Trophoblast cell (in vitro differentiated cells and primary cell): ENCODE measurements around the gene FCGBP.
A peak's percentile ranks its signal among the peaks of the same experiment; 100 is the strongest.
"Not testable (repeated sequence)": the region's sequence is repeated elsewhere in the genome, so short reads cannot be mapped to it uniquely, and the experiment has no call there.

Source experiments
- DNase-seq, 2 donors: peaks; one replicate each; pipeline ENCODE4 v3.0.0-alpha.2; 2016
- H2AFZ ChIP-seq: 2 replicates; pipeline ENCODE4 v1.6.1; 2013; ENCODE audit warnings: low read length, moderate library complexity, mild to moderate bottlenecking; ENCODE audit not compliant: insufficient read depth, poor library complexity
- H2AK5ac ChIP-seq: 2 replicates; pipeline ENCODE4 v1.6.1; 2013; ENCODE audit warnings: mild to moderate bottlenecking, low read length
- H2BK120ac ChIP-seq: 2 replicates; pipeline ENCODE4 v1.6.1; 2013; ENCODE audit warnings: low read length, mild to moderate bottlenecking, moderate library complexity; ENCODE audit not compliant: insufficient read depth, poor library complexity
- H2BK12ac ChIP-seq: 2 replicates; pipeline ENCODE4 v1.6.1; 2013; ENCODE audit warnings: mild to moderate bottlenecking, low read length, moderate library complexity
- H2BK5ac ChIP-seq: 2 replicates; pipeline ENCODE4 v1.6.1; 2013; ENCODE audit warnings: low read length, low read depth, moderate library complexity, mild to moderate bottlenecking; ENCODE audit not compliant: poor library complexity
- H3K14ac ChIP-seq: 2 replicates; pipeline ENCODE4 v1.6.1; 2013; ENCODE audit warnings: mild to moderate bottlenecking, low read length
- H3K18ac ChIP-seq: 2 replicates; pipeline ENCODE4 v1.6.1; 2013; ENCODE audit warnings: mild to moderate bottlenecking, low read length
- H3K23ac ChIP-seq: 2 replicates; pipeline ENCODE4 v1.6.1; 2013; ENCODE audit warnings: low read length
- H3K27ac ChIP-seq: 2 replicates; pipeline ENCODE4 v1.5.1; 2013; ENCODE audit warnings: low read depth, mild to moderate bottlenecking, inconsistent platforms, low read length, moderate library complexity
- H3K27me3 ChIP-seq: 2 replicates; pipeline ENCODE4 v1.6.1; 2013; ENCODE audit warnings: inconsistent platforms, mild to moderate bottlenecking, low read length, moderate library complexity; ENCODE audit not compliant: insufficient read depth
- H3K36me3 ChIP-seq, 2 experiments: 1 replicate in 1 of 2; 2 replicates in 1 of 2; pipeline ENCODE4 v1.6.1; 2013; ENCODE audit warnings: low read length in 2 of 2, mild to moderate bottlenecking in 2 of 2, moderate library complexity in 1 of 2; ENCODE audit not compliant: insufficient read depth in 2 of 2, control insufficient read depth in 1 of 2
- H3K4ac ChIP-seq: 2 replicates; pipeline ENCODE4 v1.6.1; 2013; ENCODE audit warnings: low read depth, mild to moderate bottlenecking, low read length, moderate library complexity
- H3K4me1 ChIP-seq, 2 experiments: 1 replicate in 1 of 2; 2 replicates in 1 of 2; pipeline ENCODE4 v1.6.1; 2013; ENCODE audit warnings: low read length in 2 of 2, mild to moderate bottlenecking in 2 of 2, moderate library complexity in 1 of 2; ENCODE audit not compliant: insufficient read depth in 2 of 2, control insufficient read depth in 1 of 2
- H3K4me2 ChIP-seq: 2 replicates; pipeline ENCODE4 v1.6.1; 2013; ENCODE audit warnings: inconsistent platforms, mild to moderate bottlenecking, low read length, moderate library complexity
- H3K4me3 ChIP-seq: 2 replicates; pipeline ENCODE4 v1.5.1; 2013; ENCODE audit warnings: mild to moderate bottlenecking, low read depth, low read length, inconsistent platforms
- H3K79me1 ChIP-seq: one replicate; pipeline ENCODE4 v1.6.1; 2013; ENCODE audit warnings: low read length
- H3K79me2 ChIP-seq: 2 replicates; pipeline ENCODE4 v1.6.1; 2013; ENCODE audit warnings: low read length, mild to moderate bottlenecking; ENCODE audit not compliant: control insufficient read depth, insufficient read depth, poor library complexity
- H3K9ac ChIP-seq: 2 replicates; pipeline ENCODE4 v1.6.1; 2013; ENCODE audit warnings: mild to moderate bottlenecking, low read length
- H3K9me3 ChIP-seq: 2 replicates; pipeline ENCODE4 v1.6.1; 2013; ENCODE audit warnings: low read depth, mild to moderate bottlenecking, control low read depth, inconsistent platforms, low read length; ENCODE audit not compliant: insufficient read depth
- H4K12ac ChIP-seq: 2 replicates; pipeline ENCODE4 v1.6.1; 2013; ENCODE audit warnings: low read depth, mild to moderate bottlenecking, low read length, moderate library complexity
- H4K8ac ChIP-seq: 2 replicates; pipeline ENCODE4 v1.6.1; 2013; ENCODE audit warnings: low read depth, mild to moderate bottlenecking, low read length, moderate library complexity
- H4K91ac ChIP-seq: one replicate; pipeline ENCODE4 v1.6.1; 2013; ENCODE audit warnings: low read depth, mild to moderate bottlenecking, low read length, moderate library complexity
- WGBS: extraction: QIAGEN DNeasy Blood & Tissue Kit; methylation state at CpG from one replicate; pipeline ENCODE4 v1.1.7; 2013; ENCODE audit warnings: missing lambda C conversion rate; ENCODE audit not compliant: insufficient read length, insufficient coverage; ENCODE audit errors: extremely low coverage; 5-methylcytosine and 5-hydroxymethylcytosine counted together

FCGBP gene

GRCh38 chr19:39891660-39892505 lies 42.6 kb downstream of the FCGBP start:
- not testable (repeated sequence) for H2BK120ac ChIP-seq, H3K27me3 ChIP-seq, H2BK12ac ChIP-seq, H3K27ac ChIP-seq, H3K36me3 ChIP-seq, H3K4me2 ChIP-seq, H3K4me3 ChIP-seq, H3K9ac ChIP-seq, H2AFZ ChIP-seq, H3K79me1 ChIP-seq, H3K18ac ChIP-seq, H4K8ac ChIP-seq, H3K14ac ChIP-seq, H3K23ac ChIP-seq, H3K4ac ChIP-seq, H2BK5ac ChIP-seq, H3K79me2 ChIP-seq, H3K9me3 ChIP-seq, H3K4me1 ChIP-seq, H4K91ac ChIP-seq, H2AK5ac ChIP-seq, H4K12ac ChIP-seq
- DNase-seq: peak in 1 of 2 donors; percentile 22
- WGBS: no CpG with 5 or more reads among the region's 64 CpGs

DNA sequence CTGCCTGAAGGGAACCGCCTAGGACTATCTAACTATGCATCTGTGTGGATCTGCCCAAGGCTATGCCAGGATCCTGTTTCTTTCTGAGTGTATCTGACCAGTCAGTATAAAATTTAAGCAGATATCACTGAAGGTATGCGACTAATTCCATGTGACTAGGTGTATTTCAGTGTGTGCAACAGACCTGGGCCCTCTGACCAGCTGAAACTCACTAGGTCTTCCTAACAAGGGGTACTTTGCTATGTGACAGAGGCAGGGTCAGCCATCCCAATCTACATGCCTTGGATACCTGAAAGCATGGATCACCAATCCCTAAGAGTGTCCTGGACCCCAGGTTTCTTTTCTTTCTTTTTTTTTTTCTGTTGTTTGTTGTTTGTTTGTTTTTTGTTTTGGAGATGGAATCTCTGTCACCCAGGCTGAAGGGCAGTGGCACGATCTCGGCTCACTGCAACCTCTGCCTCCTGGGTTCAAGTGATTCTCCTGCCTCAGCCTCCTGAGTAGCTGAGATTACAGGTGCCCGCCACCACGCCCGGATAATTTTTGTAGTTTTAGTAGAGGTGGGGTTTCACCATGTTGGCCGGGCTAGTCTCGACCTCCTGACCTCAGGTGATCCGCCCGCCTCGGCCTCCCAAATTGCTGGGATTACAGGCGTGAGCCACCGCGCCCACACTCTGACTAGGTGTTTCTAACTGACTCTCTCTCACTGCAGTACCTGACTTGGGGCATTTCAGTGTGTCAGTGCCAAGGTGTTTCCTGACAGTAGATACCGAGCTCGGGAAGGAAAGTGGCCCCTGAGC lies 43.5 kb downstream of the FCGBP start:
- no peaks in the 10 kb centered on the region for H3K27me3 ChIP-seq
- H3K36me3 ChIP-seq: no peaks in the 10 kb centered on the region
- no peak overlapping the region for H4K91ac ChIP-seq
- H3K79me2 ChIP-seq: no peaks in the 10 kb centered on the region
- H3K9me3 ChIP-seq: peaks cover 2% of the 10 kb centered on the region
- H2BK120ac ChIP-seq: no peak overlapping the region
- no peak overlapping the region for H3K18ac ChIP-seq
- H3K79me1 ChIP-seq: no peaks in the 10 kb centered on the region
- no peak overlapping the region for H3K23ac ChIP-seq
- no peak overlapping the region for H2BK5ac ChIP-seq
- no peak overlapping the region for H4K12ac ChIP-seq
- peak in 1 of 2 donors; percentile 54 for DNase-seq
- H3K4ac ChIP-seq: no peak overlapping the region
- H3K27ac ChIP-seq: no peak overlapping the region
- no peak overlapping the region for H4K8ac ChIP-seq
- H2AFZ ChIP-seq: no peak overlapping the region
- H3K9ac ChIP-seq: no peak overlapping the region
- no peak overlapping the region for H2AK5ac ChIP-seq
- H2BK12ac ChIP-seq: no peak overlapping the region
- H3K4me1 ChIP-seq: no peaks in the 10 kb centered on the region
- no peak overlapping the region for H3K4me2 ChIP-seq
- no peak overlapping the region for H3K4me3 ChIP-seq
- H3K14ac ChIP-seq: no peak overlapping the region
- WGBS: no CpG with 5 or more reads among the region's 17 CpGs

- not testable (repeated sequence) for H3K27ac ChIP-seq, H3K27me3 ChIP-seq, H3K79me2 ChIP-seq, H4K91ac ChIP-seq, H3K79me1 ChIP-seq, H3K23ac ChIP-seq, DNase-seq, H3K18ac ChIP-seq, H3K36me3 ChIP-seq, H2BK5ac ChIP-seq, H3K9ac ChIP-seq, H3K9me3 ChIP-seq, H3K14ac ChIP-seq, H3K4ac ChIP-seq, H3K4me3 ChIP-seq, H3K4me2 ChIP-seq, H2BK12ac ChIP-seq, H2BK120ac ChIP-seq, H2AFZ ChIP-seq, H2AK5ac ChIP-seq, H4K8ac ChIP-seq, H4K12ac ChIP-seq, H3K4me1 ChIP-seq
- WGBS: no CpG with 5 or more reads among the region's 20 CpGs
Observed at GRCh38 chr19:39889872-39890754, 44.3 kb downstream of the FCGBP start.

DNA sequence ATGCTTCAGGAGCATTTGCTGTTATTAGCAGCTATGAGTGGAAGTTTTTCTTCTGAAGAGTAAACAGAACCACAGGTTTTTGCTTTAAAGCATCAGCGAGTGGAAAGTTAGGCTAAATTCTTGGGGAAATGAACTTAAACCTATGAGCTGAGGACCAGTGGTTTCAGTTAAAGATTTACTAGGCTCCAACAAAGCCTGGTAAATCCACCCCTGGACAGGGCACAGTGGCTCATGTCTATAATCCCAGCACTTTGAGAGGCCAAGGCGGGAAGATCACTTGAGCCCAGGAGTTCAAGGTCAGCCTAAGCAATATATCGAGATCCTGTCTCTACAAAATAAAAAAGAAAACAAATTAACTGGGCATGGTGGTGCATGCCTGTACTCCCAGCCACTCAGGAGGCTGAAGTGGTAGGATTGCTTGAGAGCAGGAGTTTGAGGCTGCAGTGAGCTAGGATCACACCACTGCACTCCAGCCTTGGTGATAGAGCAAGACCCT lies 46.9 kb downstream of the FCGBP start:
- H3K9me3 ChIP-seq, H3K4me3 ChIP-seq, H3K14ac ChIP-seq, H2AK5ac ChIP-seq, H3K27me3 ChIP-seq, H3K36me3 ChIP-seq, H2BK5ac ChIP-seq, H3K4me1 ChIP-seq, H3K4me2 ChIP-seq, H3K27ac ChIP-seq, H3K79me2 ChIP-seq, H2AFZ ChIP-seq, H3K23ac ChIP-seq, H4K91ac ChIP-seq, H3K18ac ChIP-seq, H2BK12ac ChIP-seq, H3K79me1 ChIP-seq, H4K12ac ChIP-seq, H3K4ac ChIP-seq, H3K9ac ChIP-seq, DNase-seq, H2BK120ac ChIP-seq, H4K8ac ChIP-seq: not testable (repeated sequence)
- no CpG with 5 or more reads among the region's 3 CpGs for WGBS
